Liver (tissue), 9 donors: ENCODE measurements around the gene NIP7. TPM values are rescaled to one million over a fixed set of nuclear protein-coding genes. Genes with fewer than 3 reads are reported as not detected.
"Not testable (repeated sequence)": the region's sequence is repeated elsewhere in the genome, so short reads cannot be mapped to it uniquely, and the experiment has no call there.

ENCODE experiments used
- DNase-seq: peaks from one replicate; pipeline ENCODE4 v3.0.0-alpha.2; 2017; ENCODE audit warnings: low spot score
- H3K27ac ChIP-seq, 2 donors: one replicate each; pipeline ENCODE4 v1.7.0; 2013; ENCODE audit warnings: inconsistent platforms in 2 of 2, low read length in 2 of 2, control low read depth in 1 of 2, low read depth in 1 of 2, mild to moderate bottlenecking in 1 of 2
- H3K27me3 ChIP-seq, 4 donors: one replicate each; pipeline versions ENCODE4 v1.6.1 to v1.7.0; 2013; ENCODE audit warnings: low read length in 3 of 4, inconsistent platforms in 1 of 4, mild to moderate bottlenecking in 1 of 4, moderate library complexity in 1 of 4; ENCODE audit not compliant: control insufficient read depth in 4 of 4, insufficient read depth in 4 of 4
- H3K36me3 ChIP-seq, 4 donors: one replicate each; pipeline versions ENCODE4 v1.6.1 to v1.7.0; 2013; ENCODE audit warnings: low read length in 3 of 4, mild to moderate bottlenecking in 3 of 4, low read depth in 1 of 4, moderate library complexity in 1 of 4; ENCODE audit not compliant: control insufficient read depth in 4 of 4, insufficient read depth in 3 of 4
- H3K4me1 ChIP-seq, 4 donors: one replicate each; pipeline versions ENCODE4 v1.6.1 to v1.7.0; 2013; ENCODE audit warnings: low read length in 3 of 4, mild to moderate bottlenecking in 3 of 4, moderate library complexity in 1 of 4; ENCODE audit not compliant: control insufficient read depth in 4 of 4, insufficient read depth in 4 of 4
- H3K4me3 ChIP-seq, 3 donors: one replicate each; pipeline versions ENCODE4 v1.6.1 to v1.7.0; 2013; ENCODE audit warnings: low read length in 3 of 3, control low read depth in 1 of 3, low read depth in 1 of 3, mild to moderate bottlenecking in 1 of 3
- H3K9ac ChIP-seq, 2 donors: one replicate each; pipeline ENCODE4 v1.7.0; 2013; ENCODE audit warnings: low read length in 2 of 2, mild to moderate bottlenecking in 2 of 2, moderate library complexity in 2 of 2, control low read depth in 1 of 2, low read depth in 1 of 2
- H3K9me3 ChIP-seq, 4 donors: one replicate each; pipeline versions ENCODE4 v1.6.1 to v1.7.0; 2013; ENCODE audit warnings: low read length in 3 of 4; ENCODE audit not compliant: control insufficient read depth in 4 of 4
- CTCF ChIP-seq: fragments of 150-350 bp; IDR thresholded peaks from 2 replicates; pipeline ENCODE4 v1.5.1; 2017; ENCODE audit warnings: improper control_type of control experiment, low read depth, low read length; ENCODE audit not compliant: missing input control
- EGR1 ChIP-seq, 2 donors: IDR thresholded peaks; 2 replicates each; pipeline ENCODE4 v1.6.1; 2016 to 2018; ENCODE audit warnings: antibody characterized with exemption in 2 of 2, low read depth in 2 of 2
- FOXA1 ChIP-seq: IDR thresholded peaks from 2 replicates; pipeline ENCODE4 v1.6.1; 2016; ENCODE audit warnings: antibody characterized with exemption
- FOXA2 ChIP-seq: IDR thresholded peaks from 2 replicates; pipeline ENCODE4 v1.6.1; 2016; ENCODE audit warnings: antibody characterized with exemption
- JUND ChIP-seq, 2 donors: IDR thresholded peaks; 2 replicates each; pipeline ENCODE4 v1.6.1; 2016; ENCODE audit warnings: antibody characterized with exemption in 2 of 2
- NR2F2 ChIP-seq: IDR thresholded peaks from 2 replicates; pipeline ENCODE4 v1.6.1; 2016; ENCODE audit warnings: antibody characterized with exemption
- SP1 ChIP-seq: IDR thresholded peaks from 2 replicates; pipeline ENCODE4 v1.6.1; 2018; ENCODE audit warnings: antibody characterized with exemption, mild to moderate bottlenecking
- TAF1 ChIP-seq: conservative IDR thresholded peaks from 2 replicates; pipeline ENCODE4 v1.6.1; 2016; ENCODE audit warnings: antibody characterized with exemption, mild to moderate bottlenecking
- YY1 ChIP-seq: IDR thresholded peaks from 2 replicates; pipeline ENCODE4 v1.6.1; 2016; ENCODE audit warnings: antibody characterized with exemption, mild to moderate bottlenecking
- WGBS: extraction: QIAGEN DNeasy Blood & Tissue Kit; methylation state at CpG from one replicate; pipeline ENCODE4 v1.1.7; 2013; 5-methylcytosine and 5-hydroxymethylcytosine counted together
- polyA plus RNA-seq, 2 donors: library from polyadenylated mRNA; stranded (reverse) in 1 of 2; unstranded in 1 of 2; fragments of 200-250 nt in 1 of 2; fragments of >200 nt in 1 of 2; fragmentation: Nextera tagmentation in 1 of 2; extraction: Ambion mirVana in 1 of 2; gene quantifications; one replicate each; pipeline versions ENCODE4 v1.2.1 to v1.2.3, GENCODE V29; 2013 to 2015
- total RNA-seq, 2 donors: library from RNA; depleted of rRNA; stranded (reverse); fragments of >200 nt; gene quantifications; one replicate each; pipeline ENCODE4 v1.2.3, GENCODE V29; 2014
- TF ChIP-seq, protein P1 (sequence below): IDR thresholded peaks from 2 replicates; pipeline ENCODE4 v1.6.1; 2016; ENCODE audit warnings: antibody characterized with exemption
- TF ChIP-seq, protein P2 (sequence below): IDR thresholded peaks from 2 replicates; pipeline ENCODE4 v1.6.1; 2016; ENCODE audit warnings: antibody characterized with exemption
- TF ChIP-seq, protein P3 (sequence below): IDR thresholded peaks from 2 replicates; pipeline ENCODE4 v1.6.1; 2016; ENCODE audit warnings: antibody characterized with exemption
- donor health status: healthy.
- donor health status: healthy.
- donor health status: healthy.
- donor health status: healthy.
- donor health status: healthy.

Gene NIP7
- total and polyA plus RNA-seq, 4 donors = 7.4 to 14.0 (median 11.1) TPM

- Histone ChIP-seq H3K4me3 (no peak overlapping the region), H3K36me3 (peaks cover 0 to 1% (median 0%) of the 10 kb centered on the region in 4 donors), H3K27me3 (no peaks in the 10 kb centered on the region), H3K4me1 (no peaks in the 10 kb centered on the region), H3K9me3 (no peaks in the 10 kb centered on the region), H3K9ac (no peak overlapping the region), H3K27ac (no peak overlapping the region)
- no peak for DNase-seq
- 85% methylated on average over 3 of the region's 3 CpGs for whole genome bisulfite sequencing
- TF ChIP-seq, protein P1, sequence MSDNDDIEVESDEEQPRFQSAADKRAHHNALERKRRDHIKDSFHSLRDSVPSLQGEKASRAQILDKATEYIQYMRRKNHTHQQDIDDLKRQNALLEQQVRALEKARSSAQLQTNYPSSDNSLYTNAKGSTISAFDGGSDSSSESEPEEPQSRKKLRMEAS = no peak
- TF ChIP-seq TAF1 = no peak
Observed at GRCh38 chr16:69293401-69293800, 46.2 kb upstream of the NIP7 start.

GRCh38 chr16:69294051-69294450 is 45.5 kb upstream of the NIP7 start:
- H3K4me1 ChIP-seq = no peaks in the 10 kb centered on the region
- no peak for DNase-seq
- peaks cover 0 to 1% (median 0%) of the 10 kb centered on the region in 4 donors for H3K36me3 ChIP-seq
- WGBS = 98% methylated on average over 1 of the region's 1 CpG
- no peaks in the 10 kb centered on the region for H3K9me3 ChIP-seq
- H3K4me3 ChIP-seq = no peak overlapping the region
- TF ChIP-seq, protein P2, sequence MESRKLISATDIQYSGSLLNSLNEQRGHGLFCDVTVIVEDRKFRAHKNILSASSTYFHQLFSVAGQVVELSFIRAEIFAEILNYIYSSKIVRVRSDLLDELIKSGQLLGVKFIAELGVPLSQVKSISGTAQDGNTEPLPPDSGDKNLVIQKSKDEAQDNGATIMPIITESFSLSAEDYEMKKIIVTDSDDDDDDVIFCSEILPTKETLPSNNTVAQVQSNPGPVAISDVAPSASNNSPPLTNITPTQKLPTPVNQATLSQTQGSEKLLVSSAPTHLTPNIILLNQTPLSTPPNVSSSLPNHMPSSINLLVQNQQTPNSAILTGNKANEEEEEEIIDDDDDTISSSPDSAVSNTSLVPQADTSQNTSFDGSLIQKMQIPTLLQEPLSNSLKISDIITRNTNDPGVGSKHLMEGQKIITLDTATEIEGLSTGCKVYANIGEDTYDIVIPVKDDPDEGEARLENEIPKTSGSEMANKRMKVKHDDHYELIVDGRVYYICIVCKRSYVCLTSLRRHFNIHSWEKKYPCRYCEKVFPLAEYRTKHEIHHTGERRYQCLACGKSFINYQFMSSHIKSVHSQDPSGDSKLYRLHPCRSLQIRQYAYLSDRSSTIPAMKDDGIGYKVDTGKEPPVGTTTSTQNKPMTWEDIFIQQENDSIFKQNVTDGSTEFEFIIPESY = no peak
- TF ChIP-seq TAF1 (no peak), YY1 (no peak), JUND (IDR thresholded peaks at IDR 0.05) (no peak), FOXA1 (no peak), NR2F2 (no peak), FOXA2 (no peak), CTCF (no peak), EGR1 (IDR thresholded peaks at IDR 0.05; ENCODE audit: low read depth in 2 of 2) (no peak), SP1 (no peak)
- TF ChIP-seq, protein P1 = no peak
- TF ChIP-seq, protein P3, sequence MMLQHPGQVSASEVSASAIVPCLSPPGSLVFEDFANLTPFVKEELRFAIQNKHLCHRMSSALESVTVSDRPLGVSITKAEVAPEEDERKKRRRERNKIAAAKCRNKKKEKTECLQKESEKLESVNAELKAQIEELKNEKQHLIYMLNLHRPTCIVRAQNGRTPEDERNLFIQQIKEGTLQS = no peak
- no peak overlapping the region for H3K9ac ChIP-seq
- no peak overlapping the region for H3K27ac ChIP-seq
- no peaks in the 10 kb centered on the region for H3K27me3 ChIP-seq

- H3K9ac ChIP-seq, H3K27ac ChIP-seq, H3K4me3 ChIP-seq, DNase-seq, H3K27me3 ChIP-seq, H3K4me1 ChIP-seq, H3K9me3 ChIP-seq: not testable (repeated sequence)
- peaks cover 0 to 11% (median 2%) of the 10 kb centered on the region in 4 donors for H3K36me3 ChIP-seq
- 98% methylated on average over 7 of the region's 7 CpGs for WGBS
Observed at GRCh38 chr16:69296771-69297170, 42.8 kb upstream of the NIP7 start.
